Thyroid gland (tissue), 4 donors: ENCODE data around the gene MTA1. TPM values are rescaled to one million over a fixed set of nuclear protein-coding genes. Genes with fewer than 3 reads are reported as not detected.

Source experiments
- DNase-seq, 2 donors: peaks; one replicate each; pipeline ENCODE4 v3.0.0-alpha.2; 2019
- H3K27ac ChIP-seq, 3 donors: fragments of 200-600 bp; sonication (generic); 1 replicate in 2 of 3; 2 replicates in 1 of 3; pipeline ENCODE4 v1.5.1; 2016 to 2019; ENCODE audit warnings: mild to moderate bottlenecking in 1 of 3, moderate library complexity in 1 of 3
- H3K27me3 ChIP-seq: fragments of 200-600 bp; sonication (generic); one replicate; pipeline ENCODE4 v1.5.1; 2019
- H3K36me3 ChIP-seq, 2 donors: fragments of 200-600 bp; sonication (generic); one replicate each; pipeline ENCODE4 v1.5.1; 2016 to 2019
- H3K4me1 ChIP-seq, 2 donors: fragments of 200-600 bp; sonication (generic); one replicate each; pipeline ENCODE4 v1.5.1; 2017 to 2019
- H3K4me3 ChIP-seq, 3 donors: fragments of 200-600 bp; sonication (generic); replicated peaks in 1 of 3; 1 replicate in 2 of 3; 2 replicates in 1 of 3; pipeline ENCODE4 v1.5.1; 2016; ENCODE audit warnings: mild to moderate bottlenecking in 1 of 3
- H3K9me3 ChIP-seq: fragments of 200-600 bp; sonication (generic); one replicate; pipeline ENCODE4 v1.5.1; 2017
- POLR2A ChIP-seq, 2 donors: fragments of 450-650 bp; IDR thresholded peaks; one replicate each; pipeline ENCODE4 v1.6.1; 2017; ENCODE audit warnings: antibody characterized with exemption in 2 of 2, mild to moderate bottlenecking in 2 of 2, moderate library complexity in 1 of 2
- WGBS, 2 donors: methylation state at CpG; one replicate each; pipeline ENCODE4 v1.1.5; 2017; 5-methylcytosine and 5-hydroxymethylcytosine counted together
- intact Hi-C: fragments of 100-400 bp; cut with DNase I; formaldehyde crosslinking; loops from one replicate; pipeline ENCODE4 v1.15.1; 2023
- total RNA-seq, 4 donors: library from RNA; depleted of rRNA; stranded (reverse); fragments of >200 nt; gene quantifications; one replicate each; pipeline ENCODE4 v1.2.3, GENCODE V29; 2016
- TF ChIP-seq, protein P1 (sequence below), 6 experiments: fragments of 200-600 bp in 3 of 6; fragments of 450-650 bp in 3 of 6; sonication (generic) in 3 of 6; IDR thresholded peaks; one replicate each; pipeline ENCODE4 v1.5.1; 2016 to 2019; ENCODE audit warnings: antibody characterized with exemption in 6 of 6, mild to moderate bottlenecking in 2 of 6, inconsistent platforms in 1 of 6, moderate library complexity in 1 of 6

The MTA1 gene
- total RNA-seq, 4 donors from 2014 or later, result 66.2 to 111 (median 90.0) TPM

DNA sequence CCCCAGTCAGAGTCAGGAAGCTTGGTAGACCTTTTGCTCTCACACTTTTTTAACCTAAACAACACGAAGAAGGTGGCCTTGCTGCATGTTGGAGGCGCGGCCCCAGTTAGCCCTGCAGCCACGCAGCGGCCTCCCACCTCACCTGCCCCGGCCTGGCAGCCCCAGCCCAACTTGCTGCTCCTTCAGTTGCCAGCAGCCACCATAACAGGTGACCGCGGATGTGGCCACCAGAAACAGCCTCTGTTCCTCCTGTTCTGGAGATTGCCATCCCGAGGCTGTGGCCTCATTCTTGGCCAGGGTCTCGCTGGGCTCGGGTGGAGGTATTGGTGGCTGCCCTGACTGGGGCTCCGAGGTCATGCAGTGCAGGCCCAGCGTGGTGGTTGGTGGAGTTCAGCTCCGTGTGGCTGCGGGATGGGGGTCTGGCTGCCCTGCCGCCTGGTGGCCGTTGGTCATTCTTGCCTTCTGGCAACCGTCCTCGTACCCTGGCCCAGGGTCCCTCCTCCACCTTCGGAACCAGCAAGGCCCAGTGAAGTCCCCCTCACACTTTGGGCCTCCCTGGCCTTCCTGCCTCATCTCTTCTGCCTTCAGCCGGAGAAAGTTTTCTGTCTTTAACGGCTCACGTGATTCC, 42.0 kb upstream of the MTA1 start:
- TF ChIP-seq, protein P1, sequence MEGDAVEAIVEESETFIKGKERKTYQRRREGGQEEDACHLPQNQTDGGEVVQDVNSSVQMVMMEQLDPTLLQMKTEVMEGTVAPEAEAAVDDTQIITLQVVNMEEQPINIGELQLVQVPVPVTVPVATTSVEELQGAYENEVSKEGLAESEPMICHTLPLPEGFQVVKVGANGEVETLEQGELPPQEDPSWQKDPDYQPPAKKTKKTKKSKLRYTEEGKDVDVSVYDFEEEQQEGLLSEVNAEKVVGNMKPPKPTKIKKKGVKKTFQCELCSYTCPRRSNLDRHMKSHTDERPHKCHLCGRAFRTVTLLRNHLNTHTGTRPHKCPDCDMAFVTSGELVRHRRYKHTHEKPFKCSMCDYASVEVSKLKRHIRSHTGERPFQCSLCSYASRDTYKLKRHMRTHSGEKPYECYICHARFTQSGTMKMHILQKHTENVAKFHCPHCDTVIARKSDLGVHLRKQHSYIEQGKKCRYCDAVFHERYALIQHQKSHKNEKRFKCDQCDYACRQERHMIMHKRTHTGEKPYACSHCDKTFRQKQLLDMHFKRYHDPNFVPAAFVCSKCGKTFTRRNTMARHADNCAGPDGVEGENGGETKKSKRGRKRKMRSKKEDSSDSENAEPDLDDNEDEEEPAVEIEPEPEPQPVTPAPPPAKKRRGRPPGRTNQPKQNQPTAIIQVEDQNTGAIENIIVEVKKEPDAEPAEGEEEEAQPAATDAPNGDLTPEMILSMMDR (IDR thresholded peaks at IDR 0.05), result no peak
- TF ChIP-seq POLR2A (IDR thresholded peaks at IDR 0.05), result no peak
- no peaks in the 10 kb centered on the region for H3K9me3 ChIP-seq
- peaks cover 0 to 5% of the 10 kb centered on the region in 2 donors for H3K4me1 ChIP-seq
- no peak for DNase-seq
- intact Hi-C loops, result no loop called here
- no peak overlapping the region for H3K4me3 ChIP-seq
- WGBS, 2 donors, result 88 to 91% methylated on average over 11 to 14 of the region's 23 CpGs
- no peak overlapping the region for H3K27ac ChIP-seq
- peaks cover 4 to 10% of the 10 kb centered on the region in 2 donors for H3K36me3 ChIP-seq
- no peaks in the 10 kb centered on the region for H3K27me3 ChIP-seq

DNA sequence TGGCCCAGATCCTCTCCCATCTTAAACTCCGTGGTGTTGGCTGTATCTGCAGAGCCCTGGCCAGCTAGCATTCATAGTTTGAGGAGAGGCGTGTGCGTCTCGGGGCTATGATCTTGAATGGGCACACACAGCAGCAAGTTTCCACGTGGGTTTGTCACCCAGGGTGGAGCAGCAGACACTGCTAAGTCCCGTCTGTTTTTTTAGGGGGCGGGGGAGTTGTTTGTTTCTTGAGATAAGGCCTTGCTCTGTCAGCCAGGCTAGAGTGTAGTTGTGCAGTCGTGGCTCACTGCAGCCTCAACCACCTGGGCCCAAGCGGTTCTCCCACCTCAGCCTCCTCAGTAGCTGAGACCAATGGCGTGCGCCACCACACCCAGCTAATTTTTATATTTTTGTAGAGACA, 41.4 kb upstream of the MTA1 start:
- Histone ChIP-seq H3K4me3 (no peak overlapping the region), H3K27me3 (no peaks in the 10 kb centered on the region), H3K36me3 (peaks cover 6 to 14% of the 10 kb centered on the region in 2 donors), H3K27ac (no peak overlapping the region), H3K9me3 (no peaks in the 10 kb centered on the region), H3K4me1 (peaks cover 0 to 5% of the 10 kb centered on the region in 2 donors)
- no peak for DNase-seq
- WGBS, 2 donors, result 82% methylated on average over 11 of the region's 11 CpGs
- intact Hi-C loops, result no loop called here
- TF ChIP-seq, protein P1 (IDR thresholded peaks at IDR 0.05), result no peak

DNA sequence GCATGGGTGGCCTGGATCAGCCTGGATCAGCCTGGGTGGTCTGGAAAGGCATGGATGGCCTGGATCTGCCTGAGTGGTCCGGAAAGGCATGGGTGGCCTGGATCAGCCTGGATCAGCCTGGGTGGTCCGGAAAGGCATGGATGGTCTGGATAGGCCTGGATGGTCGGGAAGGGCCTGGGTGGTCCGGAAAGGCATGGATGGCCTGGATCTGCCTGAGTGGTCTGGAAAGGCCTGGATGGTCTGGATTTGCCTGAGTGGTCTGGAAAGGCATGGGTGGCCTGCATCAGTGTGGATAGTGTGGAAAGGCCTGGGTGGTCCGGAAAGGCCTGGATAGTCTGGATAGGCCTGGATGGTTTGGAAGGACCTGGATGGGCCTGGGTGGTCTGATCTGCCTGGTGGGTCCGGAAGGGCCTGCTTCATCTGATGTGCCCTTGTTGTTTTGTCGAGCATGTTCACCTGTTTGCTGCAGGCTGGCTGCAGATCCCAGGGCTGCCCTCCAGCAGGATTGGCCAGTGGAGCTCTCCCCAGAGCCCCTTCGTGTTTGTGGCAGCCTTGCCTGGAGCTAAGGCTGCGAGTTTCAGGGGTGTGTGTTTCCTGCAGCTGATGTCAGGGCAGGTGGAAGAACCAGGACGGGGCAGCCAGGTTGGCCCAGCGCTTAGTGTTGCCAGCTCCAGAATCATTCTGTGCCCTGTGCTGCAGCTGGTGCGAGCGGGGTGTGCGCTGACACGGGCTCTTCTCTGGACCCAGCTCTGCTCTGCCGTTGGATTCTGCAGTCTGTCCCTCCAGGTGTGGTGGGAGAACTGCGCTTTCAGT, 40.5 kb upstream of the MTA1 start:
- H3K36me3 ChIP-seq, result peaks cover 9 to 18% of the 10 kb centered on the region in 2 donors
- 89 to 93% methylated on average over 13 to 14 of the region's 17 CpGs for WGBS, 2 donors
- peaks cover 0 to 5% of the 10 kb centered on the region in 2 donors for H3K4me1 ChIP-seq
- no peak overlapping the region for H3K27ac ChIP-seq
- H3K9me3 ChIP-seq, result no peaks in the 10 kb centered on the region
- H3K4me3 ChIP-seq, result no peak overlapping the region
- DNase-seq, result no peak
- H3K27me3 ChIP-seq, result no peaks in the 10 kb centered on the region
- intact Hi-C loops, result no loop called here
- no peak for TF ChIP-seq POLR2A (IDR thresholded peaks at IDR 0.05)
- TF ChIP-seq, protein P1 (IDR thresholded peaks at IDR 0.05), result no peak

DNA sequence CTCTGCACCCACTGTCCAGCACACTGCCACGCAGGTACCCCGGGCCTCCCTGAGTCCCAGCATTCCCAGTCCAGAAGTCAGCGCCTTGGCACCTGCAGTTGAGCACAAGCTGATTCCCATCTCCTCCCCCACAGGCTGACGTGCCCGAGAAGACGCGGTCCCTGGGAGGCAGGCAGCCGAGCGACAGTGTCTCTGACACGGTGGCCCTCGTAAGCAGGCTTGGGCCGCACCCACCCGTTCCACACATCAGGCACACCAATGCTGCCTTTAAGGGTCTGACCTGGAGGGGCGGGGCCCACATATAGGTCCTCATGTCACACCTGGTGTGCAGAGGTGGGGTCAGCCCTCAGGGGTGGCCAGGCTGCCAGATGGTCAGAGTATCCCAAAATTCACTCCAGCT, 39.7 kb upstream of the MTA1 start:
- Histone ChIP-seq H3K27me3 (no peaks in the 10 kb centered on the region), H3K4me3 (no peak overlapping the region), H3K4me1 (no peaks in the 10 kb centered on the region), H3K27ac (no peak overlapping the region), H3K36me3 (peaks cover 14 to 26% of the 10 kb centered on the region in 2 donors), H3K9me3 (no peaks in the 10 kb centered on the region)
- no peak for TF ChIP-seq POLR2A (IDR thresholded peaks at IDR 0.05)
- TF ChIP-seq, protein P1 (IDR thresholded peaks at IDR 0.05), result no peak
- WGBS, 2 donors, result 100% methylated on average over 3 of the region's 14 CpGs; no CpG with 5 or more reads in 1 of the 2 donors
- DNase-seq, result no peak
- intact Hi-C loops, result no loop called here

DNA sequence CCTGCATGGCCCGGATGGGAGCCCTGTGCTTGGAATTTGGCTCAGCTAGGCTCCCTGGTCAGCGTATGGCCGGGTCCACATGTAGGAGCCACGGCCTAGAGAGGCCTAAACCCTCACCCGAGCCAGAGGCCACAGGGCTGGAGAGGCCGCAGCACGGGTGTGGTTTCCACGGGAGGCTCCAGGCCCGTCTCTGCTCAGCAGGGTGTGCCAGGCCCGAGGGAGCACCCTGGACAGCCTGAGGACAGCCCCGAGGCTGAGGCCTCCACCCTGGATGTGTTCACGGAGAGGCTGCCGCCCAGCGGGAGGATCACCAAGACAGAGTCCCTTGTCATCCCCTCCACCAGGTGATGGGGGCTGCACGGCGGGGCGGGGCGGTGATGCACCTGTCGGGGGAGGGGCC, 38.9 kb upstream of the MTA1 start:
- Histone ChIP-seq H3K36me3 (peaks cover 14 to 32% of the 10 kb centered on the region in 2 donors), H3K4me1 (no peaks in the 10 kb centered on the region), H3K27me3 (no peaks in the 10 kb centered on the region), H3K4me3 (no peak overlapping the region), H3K9me3 (no peaks in the 10 kb centered on the region), H3K27ac (no peak overlapping the region)
- TF ChIP-seq POLR2A (IDR thresholded peaks at IDR 0.05), result no peak
- TF ChIP-seq, protein P1 (IDR thresholded peaks at IDR 0.05), result no peak
- intact Hi-C loops, result no loop called here
- WGBS, 2 donors, result 76 to 80% methylated on average over 1 to 5 of the region's 19 CpGs
- no peak for DNase-seq
